Measurements from ENCODE around the gene MCCD1.

Gene MCCD1

DNA sequence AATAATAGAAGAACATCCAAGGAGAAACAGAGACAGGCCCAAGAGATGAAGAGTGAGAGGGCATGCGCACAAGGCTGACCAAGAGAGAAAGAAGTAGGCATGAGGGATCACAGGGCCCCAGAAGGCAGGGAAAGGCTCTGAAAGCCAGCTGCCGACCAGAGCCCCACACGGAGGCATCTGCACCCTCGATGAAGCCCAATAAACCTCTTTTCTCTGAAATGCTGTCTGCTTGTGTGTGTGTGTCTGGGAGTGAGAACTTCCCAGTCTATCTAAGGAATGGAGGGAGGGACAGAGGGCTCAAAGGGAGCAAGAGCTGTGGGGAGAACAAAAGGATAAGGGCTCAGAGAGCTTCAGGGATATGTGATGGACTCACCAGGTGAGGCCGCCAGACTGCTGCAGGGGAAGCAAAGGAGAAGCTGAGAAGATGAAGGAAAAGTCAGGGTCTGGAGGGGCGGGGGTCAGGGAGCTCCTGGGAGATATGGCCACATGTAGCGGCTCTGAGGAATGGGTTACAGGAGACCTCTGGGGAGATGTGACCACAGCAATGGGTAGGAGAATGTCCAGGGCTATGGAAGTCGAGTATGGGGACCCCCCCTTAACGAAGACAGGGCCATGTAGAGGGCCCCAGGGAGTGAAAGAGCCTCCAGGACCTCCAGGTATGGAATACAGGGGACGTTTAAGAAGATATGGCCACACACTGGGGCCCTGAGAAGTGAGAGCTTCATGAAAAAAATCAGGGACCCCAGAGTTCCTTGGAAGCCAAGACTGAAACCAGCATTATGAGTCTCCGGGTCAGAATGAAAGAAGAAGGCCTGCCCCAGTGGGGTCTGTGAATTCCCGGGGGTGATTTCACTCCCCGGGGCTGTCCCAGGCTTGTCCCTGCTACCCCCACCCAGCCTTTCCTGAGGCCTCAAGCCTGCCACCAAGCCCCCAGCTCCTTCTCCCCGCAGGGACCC lies 45.6 kb downstream of the MCCD1 start:
- no peak overlapping the region for H3K4me3 ChIP-seq (ENCODE audit: low read length)
- DNase-seq (ENCODE audit: low read depth), result no peak
- TF ChIP-seq, protein P1, sequence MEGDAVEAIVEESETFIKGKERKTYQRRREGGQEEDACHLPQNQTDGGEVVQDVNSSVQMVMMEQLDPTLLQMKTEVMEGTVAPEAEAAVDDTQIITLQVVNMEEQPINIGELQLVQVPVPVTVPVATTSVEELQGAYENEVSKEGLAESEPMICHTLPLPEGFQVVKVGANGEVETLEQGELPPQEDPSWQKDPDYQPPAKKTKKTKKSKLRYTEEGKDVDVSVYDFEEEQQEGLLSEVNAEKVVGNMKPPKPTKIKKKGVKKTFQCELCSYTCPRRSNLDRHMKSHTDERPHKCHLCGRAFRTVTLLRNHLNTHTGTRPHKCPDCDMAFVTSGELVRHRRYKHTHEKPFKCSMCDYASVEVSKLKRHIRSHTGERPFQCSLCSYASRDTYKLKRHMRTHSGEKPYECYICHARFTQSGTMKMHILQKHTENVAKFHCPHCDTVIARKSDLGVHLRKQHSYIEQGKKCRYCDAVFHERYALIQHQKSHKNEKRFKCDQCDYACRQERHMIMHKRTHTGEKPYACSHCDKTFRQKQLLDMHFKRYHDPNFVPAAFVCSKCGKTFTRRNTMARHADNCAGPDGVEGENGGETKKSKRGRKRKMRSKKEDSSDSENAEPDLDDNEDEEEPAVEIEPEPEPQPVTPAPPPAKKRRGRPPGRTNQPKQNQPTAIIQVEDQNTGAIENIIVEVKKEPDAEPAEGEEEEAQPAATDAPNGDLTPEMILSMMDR (conservative IDR thresholded peaks at IDR 0.05; ENCODE audit: low read length), result no peak

DNA sequence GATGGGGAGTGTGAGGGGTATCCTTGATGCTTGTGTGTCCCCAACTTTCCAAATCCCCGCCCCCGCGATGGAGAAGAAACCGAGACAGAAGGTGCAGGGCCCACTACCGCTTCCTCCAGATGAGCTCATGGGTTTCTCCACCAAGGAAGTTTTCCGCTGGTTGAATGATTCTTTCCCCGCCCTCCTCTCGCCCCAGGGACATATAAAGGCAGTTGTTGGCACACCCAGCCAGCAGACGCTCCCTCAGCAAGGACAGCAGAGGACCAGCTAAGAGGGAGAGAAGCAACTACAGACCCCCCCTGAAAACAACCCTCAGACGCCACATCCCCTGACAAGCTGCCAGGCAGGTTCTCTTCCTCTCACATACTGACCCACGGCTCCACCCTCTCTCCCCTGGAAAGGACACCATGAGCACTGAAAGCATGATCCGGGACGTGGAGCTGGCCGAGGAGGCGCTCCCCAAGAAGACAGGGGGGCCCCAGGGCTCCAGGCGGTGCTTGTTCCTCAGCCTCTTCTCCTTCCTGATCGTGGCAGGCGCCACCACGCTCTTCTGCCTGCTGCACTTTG lies 46.7 kb downstream of the MCCD1 start, which contains the start of gene TNF:
TNF (plus strand) TSS at position 231 of the 567 bp plus-strand sequence; CDS start at position 408, 177 bp downstream.
- TF ChIP-seq, protein P1 (conservative IDR thresholded peaks at IDR 0.05; ENCODE audit: low read length), result no peak
- no peak within 1 kb of the TSS for H3K4me3 ChIP-seq (ENCODE audit: low read length)
- no peak for DNase-seq (ENCODE audit: low read depth)

DNA sequence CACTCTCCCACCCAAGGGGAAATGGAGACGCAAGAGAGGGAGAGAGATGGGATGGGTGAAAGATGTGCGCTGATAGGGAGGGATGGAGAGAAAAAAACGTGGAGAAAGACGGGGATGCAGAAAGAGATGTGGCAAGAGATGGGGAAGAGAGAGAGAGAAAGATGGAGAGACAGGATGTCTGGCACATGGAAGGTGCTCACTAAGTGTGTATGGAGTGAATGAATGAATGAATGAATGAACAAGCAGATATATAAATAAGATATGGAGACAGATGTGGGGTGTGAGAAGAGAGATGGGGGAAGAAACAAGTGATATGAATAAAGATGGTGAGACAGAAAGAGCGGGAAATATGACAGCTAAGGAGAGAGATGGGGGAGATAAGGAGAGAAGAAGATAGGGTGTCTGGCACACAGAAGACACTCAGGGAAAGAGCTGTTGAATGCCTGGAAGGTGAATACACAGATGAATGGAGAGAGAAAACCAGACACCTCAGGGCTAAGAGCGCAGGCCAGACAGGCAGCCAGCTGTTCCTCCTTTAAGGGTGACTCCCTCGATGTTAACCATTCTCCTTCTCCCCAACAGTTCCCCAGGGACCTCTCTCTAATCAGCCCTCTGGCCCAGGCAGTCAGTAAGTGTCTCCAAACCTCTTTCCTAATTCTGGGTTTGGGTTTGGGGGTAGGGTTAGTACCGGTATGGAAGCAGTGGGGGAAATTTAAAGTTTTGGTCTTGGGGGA lies 47.4 kb downstream of the MCCD1 start:
- TF ChIP-seq, protein P1 (conservative IDR thresholded peaks at IDR 0.05; ENCODE audit: low read length), result no peak
- DNase-seq (ENCODE audit: low read depth), result no peak
- H3K4me3 ChIP-seq (ENCODE audit: low read length), result no peak overlapping the region

- DNase-seq (ENCODE audit: low read depth), result no peak
- no peak overlapping the region for H3K4me3 ChIP-seq (ENCODE audit: low read length)
- TF ChIP-seq, protein P1 (conservative IDR thresholded peaks at IDR 0.05; ENCODE audit: low read length), result no peak
Observed at GRCh38 chr6:31576897-31577578, 48.3 kb downstream of the MCCD1 start.

- H3K4me3 ChIP-seq (ENCODE audit: low read length), result no peak overlapping the region
- no peak for DNase-seq (ENCODE audit: low read depth)
- TF ChIP-seq, protein P1 (conservative IDR thresholded peaks at IDR 0.05; ENCODE audit: low read length), result no peak
Observed at GRCh38 chr6:31577579-31577966, 48.8 kb downstream of the MCCD1 start.

- no peak for DNase-seq (ENCODE audit: low read depth)
- H3K4me3 ChIP-seq (ENCODE audit: low read length), result no peak overlapping the region
- TF ChIP-seq, protein P1 (conservative IDR thresholded peaks at IDR 0.05; ENCODE audit: low read length), result no peak
Observed at GRCh38 chr6:31578184-31579118, 49.7 kb downstream of the MCCD1 start.

All from AG10803 (cell line).